BLaER1 (cell line): ENCODE measurements around the gene CSF1R.

ENCODE experiments used
- H3K27ac ChIP-seq: shearing (Covaris generic); formaldehyde crosslinking; 2 replicates; pipeline ENCODE4 v1.8.1; 2022
- H3K27me3 ChIP-seq: shearing (Covaris generic); formaldehyde crosslinking; 2 replicates; pipeline ENCODE4 v1.8.1; 2022
- H3K36me3 ChIP-seq: shearing (Covaris generic); formaldehyde crosslinking; 2 replicates; pipeline ENCODE4 v1.8.1; 2022
- H3K4me1 ChIP-seq: shearing (Covaris generic); formaldehyde crosslinking; 2 replicates; pipeline ENCODE4 v1.8.1; 2022
- H3K4me2 ChIP-seq: shearing (Covaris generic); formaldehyde crosslinking; 2 replicates; pipeline ENCODE4 v1.8.1; 2022
- H3K4me3 ChIP-seq: shearing (Covaris generic); formaldehyde crosslinking; 2 replicates; pipeline ENCODE4 v1.8.1; 2022
- H3K9ac ChIP-seq: shearing (Covaris generic); formaldehyde crosslinking; 2 replicates; pipeline ENCODE4 v1.8.1; 2022
- H3K9me3 ChIP-seq: shearing (Covaris generic); formaldehyde crosslinking; 2 replicates; pipeline ENCODE4 v1.8.1; 2022
- H4K20me1 ChIP-seq: shearing (Covaris generic); formaldehyde crosslinking; 2 replicates; pipeline ENCODE4 v1.8.1; 2022
- Cebpa-rat ChIP-seq: shearing (Covaris generic); IDR thresholded peaks from 2 replicates; pipeline ENCODE4 v1.8.1; 2022

Gene CSF1R

DNA sequence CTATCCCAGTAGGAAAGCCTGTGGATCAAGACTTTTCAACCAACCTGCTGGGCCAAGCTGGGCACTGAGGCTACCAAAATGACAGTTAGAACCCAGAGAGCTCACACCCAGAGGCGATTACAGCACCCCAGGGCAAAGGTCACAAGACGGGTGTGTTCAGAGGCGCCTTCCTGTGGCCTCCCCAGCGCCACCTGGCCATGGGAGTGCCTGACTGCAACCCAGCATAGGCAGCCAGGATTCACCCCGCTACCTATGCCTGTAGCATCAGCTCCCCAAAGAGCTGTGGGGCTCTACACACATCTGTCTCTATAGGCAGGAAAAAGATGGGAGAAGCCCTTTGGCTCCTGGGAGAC is 35.8 kb upstream of the CSF1R start:
- Histone ChIP-seq H3K4me1 (no peaks in the 10 kb centered on the region), H3K36me3 (peaks cover 99% of the 10 kb centered on the region), H3K4me2 (no peak overlapping the region), H3K27ac (no peak overlapping the region), H4K20me1 (no peaks in the 10 kb centered on the region), H3K9me3 (no peaks in the 10 kb centered on the region), H3K4me3 (no peak overlapping the region), H3K27me3 (no peaks in the 10 kb centered on the region), H3K9ac (no peak overlapping the region)
- TF ChIP-seq Cebpa-rat = no peak

DNA sequence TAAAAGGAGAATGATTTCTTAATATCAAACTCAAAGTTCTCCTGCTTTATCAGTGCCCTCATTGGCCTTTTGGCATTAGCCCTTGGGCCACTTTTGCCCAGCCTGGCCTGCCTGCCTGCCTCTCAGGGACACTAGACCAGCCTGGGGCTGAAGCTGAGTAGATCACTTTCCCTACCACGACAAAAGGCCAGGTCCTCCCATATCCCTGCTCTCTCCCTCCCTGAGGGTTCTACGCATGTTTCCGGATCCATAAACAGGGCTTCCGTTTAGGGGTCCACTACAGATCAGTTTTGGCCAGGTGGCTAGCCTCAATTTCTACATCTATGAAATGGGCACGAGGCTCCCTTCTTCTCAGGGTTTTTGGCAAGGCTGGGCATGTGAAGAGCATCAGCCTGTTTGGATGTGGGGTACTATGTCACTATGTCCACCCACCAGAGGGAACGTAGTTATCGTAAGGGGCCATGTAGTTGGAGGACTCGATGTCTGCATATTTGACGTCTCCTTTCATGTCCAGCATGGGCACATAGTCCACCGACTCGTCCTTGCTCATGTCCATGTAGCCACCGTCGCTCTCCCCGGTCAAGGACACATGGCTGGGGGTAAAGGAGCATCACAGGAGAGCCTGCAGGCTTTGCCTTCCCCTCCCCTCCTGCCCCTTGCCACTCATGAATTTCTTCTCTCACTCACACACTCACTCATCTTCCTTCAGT is 35.2 kb upstream of the CSF1R start:
- H3K4me1 ChIP-seq = no peaks in the 10 kb centered on the region
- H3K4me2 ChIP-seq = no peak overlapping the region
- no peak overlapping the region for H3K9ac ChIP-seq
- TF ChIP-seq Cebpa-rat = no peak
- peaks cover 99% of the 10 kb centered on the region for H3K36me3 ChIP-seq
- H3K9me3 ChIP-seq = no peaks in the 10 kb centered on the region
- H3K27me3 ChIP-seq = no peaks in the 10 kb centered on the region
- H4K20me1 ChIP-seq = no peaks in the 10 kb centered on the region
- no peak overlapping the region for H3K4me3 ChIP-seq
- no peak overlapping the region for H3K27ac ChIP-seq

DNA sequence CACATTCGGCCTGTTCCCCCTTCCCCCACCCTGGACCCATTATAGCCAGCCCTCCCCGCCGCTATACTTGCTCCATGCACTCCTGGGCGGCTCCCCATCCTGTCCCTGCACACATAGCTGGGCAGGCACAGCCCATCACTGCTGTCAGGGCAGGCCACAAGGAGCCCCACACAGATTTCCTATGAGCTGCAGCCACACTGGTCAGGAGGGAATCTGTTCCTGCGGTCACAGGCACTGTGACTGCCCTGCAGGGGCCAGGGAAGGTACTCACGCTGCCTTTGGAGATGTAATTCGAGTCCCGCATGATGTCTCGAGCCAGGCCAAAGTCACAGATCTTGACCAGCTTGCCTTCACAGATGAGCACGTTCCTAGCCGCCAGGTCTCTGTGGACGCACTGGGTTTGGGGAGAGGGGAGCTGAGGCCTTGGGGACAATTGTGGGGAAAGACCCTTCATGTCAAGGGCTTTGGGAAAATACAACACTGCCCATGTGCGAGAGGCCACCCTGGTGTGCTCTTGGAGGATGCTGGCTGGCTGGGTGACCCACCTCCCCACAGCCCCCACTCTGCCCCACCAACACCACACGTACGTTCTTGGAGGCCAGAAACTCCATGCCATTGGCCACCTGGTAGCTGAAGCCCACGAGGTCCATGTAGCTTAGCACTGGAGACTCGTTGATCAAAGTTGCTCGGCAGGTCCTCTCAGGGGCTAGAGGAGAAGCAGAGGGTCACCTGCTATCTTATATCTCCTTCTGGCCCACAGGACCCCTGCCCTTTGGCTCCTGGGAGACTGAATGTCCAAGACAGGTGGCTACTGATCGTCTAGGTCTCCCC is 34.5 kb upstream of the CSF1R start:
- no peaks in the 10 kb centered on the region for H3K27me3 ChIP-seq
- no peak for TF ChIP-seq Cebpa-rat
- H3K4me1 ChIP-seq = no peaks in the 10 kb centered on the region
- no peaks in the 10 kb centered on the region for H3K9me3 ChIP-seq
- no peaks in the 10 kb centered on the region for H4K20me1 ChIP-seq
- no peak overlapping the region for H3K4me3 ChIP-seq
- no peak overlapping the region for H3K27ac ChIP-seq
- no peak overlapping the region for H3K4me2 ChIP-seq
- H3K36me3 ChIP-seq = peaks cover 99% of the 10 kb centered on the region
- H3K9ac ChIP-seq = no peak overlapping the region

DNA sequence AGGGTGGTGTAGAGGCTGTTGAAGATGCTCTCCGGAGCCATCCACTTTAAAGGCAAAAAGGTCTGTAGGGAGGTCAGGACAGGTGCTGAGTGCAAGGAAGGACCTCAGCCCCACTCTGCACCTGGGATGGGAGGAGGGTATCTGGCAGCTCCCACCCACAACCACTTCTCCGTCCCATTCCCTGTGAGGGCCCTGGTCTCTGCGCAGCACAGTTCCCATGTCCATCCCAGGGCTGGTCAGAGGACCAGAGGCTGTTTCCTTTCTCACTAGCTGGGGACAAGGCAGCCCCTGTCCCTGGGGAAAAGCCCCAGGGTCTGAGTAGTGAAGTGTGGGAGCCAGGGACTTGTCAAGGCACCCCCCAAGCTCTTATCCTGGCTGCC is 33.7 kb upstream of the CSF1R start:
- H3K4me3 ChIP-seq = no peak overlapping the region

DNA sequence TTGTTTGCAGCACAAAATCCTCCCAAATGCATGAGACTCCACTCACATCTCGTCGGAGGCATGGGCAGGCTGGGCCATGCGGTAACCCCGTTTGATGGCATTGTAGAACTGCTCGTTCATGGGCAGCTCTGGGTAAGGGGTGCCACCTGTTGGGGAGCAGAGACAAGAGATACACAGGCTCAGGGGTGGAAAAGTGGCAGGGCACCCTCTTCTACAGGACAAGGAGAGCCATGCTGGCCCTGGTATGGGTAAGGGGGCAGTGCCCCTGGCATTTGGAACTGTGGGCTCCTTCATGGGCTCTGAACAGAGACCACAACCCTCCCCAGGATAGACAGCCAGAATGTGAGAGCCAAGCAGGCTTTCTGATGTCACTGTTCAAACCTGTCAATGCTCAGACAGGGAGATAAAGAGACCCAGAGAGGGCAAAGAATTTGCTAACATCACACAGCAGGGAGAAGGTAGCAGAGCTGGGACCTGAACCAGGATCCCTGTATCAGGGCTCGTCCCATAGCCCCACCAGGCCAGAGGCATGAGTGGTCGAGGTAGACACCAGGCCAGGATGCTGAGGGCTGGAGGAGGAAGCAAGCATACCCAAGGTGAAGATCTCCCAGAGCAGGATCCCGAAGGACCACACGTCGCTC is 33.2 kb upstream of the CSF1R start:
- Histone ChIP-seq H3K27me3 (no peaks in the 10 kb centered on the region), H3K9me3 (no peaks in the 10 kb centered on the region), H3K4me1 (peaks cover 12% of the 10 kb centered on the region), H3K9ac (no peak overlapping the region), H3K27ac (no peak overlapping the region), H4K20me1 (no peaks in the 10 kb centered on the region), H3K36me3 (peaks cover 100% of the 10 kb centered on the region), H3K4me3 (no peak overlapping the region), H3K4me2 (no peak overlapping the region)
- no peak for TF ChIP-seq Cebpa-rat

More for the DNA sequence above, 33.7 kb upstream of the CSF1R start:
- peaks cover 7% of the 10 kb centered on the region; the same call in 1 of the 2 replicates for H3K4me1 ChIP-seq
- H4K20me1 ChIP-seq = no peaks in the 10 kb centered on the region
- no peaks in the 10 kb centered on the region for H3K9me3 ChIP-seq
- no peak overlapping the region for H3K9ac ChIP-seq
- H3K4me2 ChIP-seq = no peak overlapping the region
- TF ChIP-seq Cebpa-rat = no peak
- peaks cover 99% of the 10 kb centered on the region for H3K36me3 ChIP-seq
- H3K27ac ChIP-seq = no peak overlapping the region
- H3K27me3 ChIP-seq = no peaks in the 10 kb centered on the region

DNA sequence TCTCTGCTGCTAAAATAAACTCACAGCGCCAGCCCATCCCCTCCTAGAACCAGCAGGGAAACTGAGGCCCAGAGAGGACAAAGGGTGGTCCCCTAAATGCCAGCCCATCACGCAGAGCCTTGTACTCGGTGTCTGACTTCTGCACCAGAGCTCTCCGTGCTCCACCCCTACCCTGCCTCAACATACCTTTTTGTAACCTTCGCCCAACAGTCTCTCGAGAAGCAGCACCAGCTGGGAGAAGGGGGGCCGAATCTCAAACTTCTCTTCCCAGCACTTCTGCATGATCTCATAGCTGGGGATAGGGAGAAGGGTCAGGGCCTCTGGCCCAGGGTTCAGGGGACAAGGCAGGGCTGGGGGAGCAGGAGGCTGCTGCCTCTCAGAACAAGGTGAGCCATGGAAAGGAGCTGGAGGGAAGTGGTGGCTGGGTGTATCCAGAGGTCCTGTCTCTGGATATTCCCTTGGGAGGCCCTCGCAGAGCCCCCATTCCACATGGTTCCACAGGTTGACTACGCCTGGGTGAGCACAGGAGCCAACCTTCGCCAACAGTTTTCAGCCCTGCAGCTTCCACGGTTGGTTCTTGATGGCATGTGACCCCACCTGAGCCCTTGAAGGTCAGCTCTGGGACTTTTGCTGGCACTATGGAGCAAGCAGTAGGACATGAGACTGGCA is 32.3 kb upstream of the CSF1R start:
- no peak for TF ChIP-seq Cebpa-rat
- Histone ChIP-seq H3K36me3 (peaks cover 100% of the 10 kb centered on the region), H3K27me3 (no peaks in the 10 kb centered on the region), H3K27ac (no peak overlapping the region), H3K9ac (no peak overlapping the region), H3K4me2 (no peak overlapping the region), H3K4me3 (no peak overlapping the region), H3K9me3 (no peaks in the 10 kb centered on the region), H4K20me1 (no peaks in the 10 kb centered on the region), H3K4me1 (peaks cover 21% of the 10 kb centered on the region)

DNA sequence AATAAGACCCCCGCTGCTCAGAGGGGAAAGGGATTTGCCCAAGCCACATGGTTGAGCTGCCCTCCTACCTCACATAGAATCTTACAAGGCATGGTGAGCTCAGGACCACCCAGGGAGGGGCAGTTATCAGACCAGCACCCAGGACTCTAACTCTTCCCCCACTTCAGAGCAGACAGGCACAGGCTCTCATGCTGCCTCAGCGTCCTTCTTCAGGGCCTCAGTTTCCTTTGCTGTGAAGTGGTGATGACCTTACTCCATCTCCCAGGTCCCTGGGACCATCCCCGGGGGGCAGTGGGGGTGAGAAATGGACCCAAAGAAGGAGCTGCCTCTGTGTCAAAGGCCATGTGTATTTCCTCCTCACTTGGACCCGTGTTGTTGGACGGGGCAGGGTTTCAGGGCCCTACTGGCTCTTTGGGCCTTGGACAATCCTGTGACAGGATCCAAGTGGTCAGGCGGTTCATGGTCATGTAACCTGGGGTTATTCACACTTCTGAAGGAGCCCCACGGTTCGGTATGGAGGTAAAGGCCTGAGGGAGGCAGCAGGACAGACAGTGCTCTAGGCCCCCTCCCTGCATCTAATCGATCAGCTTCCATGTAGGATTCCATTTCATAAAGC is 31.7 kb upstream of the CSF1R start:
- H4K20me1 ChIP-seq = no peaks in the 10 kb centered on the region
- no peak overlapping the region for H3K27ac ChIP-seq
- no peak overlapping the region for H3K9ac ChIP-seq
- peaks cover 94% of the 10 kb centered on the region for H3K36me3 ChIP-seq
- H3K9me3 ChIP-seq = no peaks in the 10 kb centered on the region
- TF ChIP-seq Cebpa-rat = no peak
- no peak overlapping the region for H3K4me3 ChIP-seq
- H3K4me2 ChIP-seq = no peak overlapping the region
- peaks cover 27% of the 10 kb centered on the region for H3K4me1 ChIP-seq
- no peaks in the 10 kb centered on the region for H3K27me3 ChIP-seq

DNA sequence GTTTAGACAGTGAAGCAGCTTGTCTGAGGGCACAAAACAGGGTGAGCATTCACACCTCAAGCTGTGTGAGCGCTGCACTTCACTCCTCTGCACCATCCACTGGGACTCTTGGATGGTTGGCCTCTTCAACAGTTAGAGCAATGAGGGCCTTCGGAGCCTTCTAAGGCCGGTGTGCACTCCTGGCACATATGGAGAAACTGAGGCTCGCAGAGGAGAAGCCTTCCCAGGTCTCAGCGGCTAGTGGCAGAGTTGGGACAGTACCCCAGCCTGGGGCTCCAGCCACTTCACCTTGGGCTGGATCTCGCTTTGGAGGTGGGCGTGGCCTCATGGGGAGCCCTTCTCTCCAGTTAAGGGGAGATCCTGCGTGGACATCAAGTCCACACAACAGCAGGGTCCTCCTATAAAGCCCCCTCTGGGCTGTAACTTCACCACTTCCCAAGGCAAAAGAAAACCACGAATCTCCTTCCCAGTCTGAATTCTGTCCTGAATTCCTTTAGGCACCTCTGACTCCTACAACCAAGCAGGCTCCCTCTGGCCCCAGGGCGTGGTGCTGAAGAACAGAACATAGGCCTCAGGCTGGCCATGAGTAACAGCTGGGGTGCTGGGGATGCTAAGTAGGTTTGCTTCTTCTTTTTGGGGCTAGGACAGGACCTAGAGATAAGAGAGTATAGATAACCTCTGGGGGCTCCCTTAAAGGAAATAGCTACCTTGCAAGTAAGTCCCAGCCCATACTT is 30.5 kb upstream of the CSF1R start:
- Histone ChIP-seq H3K4me2 (no peak overlapping the region), H4K20me1 (no peaks in the 10 kb centered on the region), H3K9me3 (no peaks in the 10 kb centered on the region), H3K36me3 (peaks cover 82% of the 10 kb centered on the region), H3K4me3 (no peak overlapping the region), H3K27ac (no peak overlapping the region), H3K4me1 (peaks cover 39% of the 10 kb centered on the region), H3K9ac (no peak overlapping the region), H3K27me3 (no peaks in the 10 kb centered on the region)
- no peak for TF ChIP-seq Cebpa-rat
